Effector CD8-positive, alpha-beta T cell (primary cell): ENCODE data around the gene KRTAP5-2.

Source experiments
- DNase-seq: peaks from one replicate; lab custom pipeline; 2025; lab: John Stamatoyannopoulos, UW

The KRTAP5-2 gene

GRCh38 chr11:1556278-1556902 is 41.7 kb downstream of the KRTAP5-2 start:
- no peak for DNase-seq

GRCh38 chr11:1555713-1556153 is 42.4 kb downstream of the KRTAP5-2 start:
- no peak for DNase-seq

DNA sequence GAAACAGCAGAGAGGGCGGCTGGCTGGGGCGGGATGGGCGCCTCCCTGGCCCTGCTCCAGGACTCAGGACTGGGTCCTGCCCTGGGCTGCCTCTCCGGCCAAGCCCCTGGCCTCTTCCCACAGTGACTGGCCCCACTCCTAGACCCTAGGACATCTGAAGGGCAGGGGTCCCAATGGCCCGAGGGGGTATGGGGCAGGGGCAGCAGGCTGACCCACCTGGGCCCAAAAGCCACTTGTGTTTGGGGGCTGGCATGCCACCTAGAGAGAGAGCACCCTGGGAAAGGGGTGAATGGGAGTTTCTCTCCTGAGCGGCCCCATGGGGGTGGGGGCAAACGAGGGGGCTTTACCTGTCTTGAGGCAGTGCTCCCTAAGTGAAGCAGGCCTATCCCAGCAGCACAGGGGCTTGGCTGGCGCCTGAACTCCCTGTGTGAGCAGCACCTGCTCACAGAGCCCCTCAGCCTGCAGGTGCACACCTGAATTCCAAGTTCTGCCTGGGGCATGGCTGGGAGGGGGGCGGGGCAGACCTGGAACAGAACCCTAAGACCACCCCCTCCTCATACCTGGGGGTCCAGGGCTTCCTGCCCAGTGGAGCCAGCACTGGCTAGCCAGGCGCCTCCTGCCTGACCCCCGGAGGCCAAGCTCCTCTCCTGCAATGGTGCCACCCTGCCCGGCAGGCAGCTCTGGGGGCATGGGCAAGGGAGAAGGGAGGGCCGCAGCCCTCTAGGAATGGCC is 42.9 kb downstream of the KRTAP5-2 start:
- DNase-seq: no peak

DNA sequence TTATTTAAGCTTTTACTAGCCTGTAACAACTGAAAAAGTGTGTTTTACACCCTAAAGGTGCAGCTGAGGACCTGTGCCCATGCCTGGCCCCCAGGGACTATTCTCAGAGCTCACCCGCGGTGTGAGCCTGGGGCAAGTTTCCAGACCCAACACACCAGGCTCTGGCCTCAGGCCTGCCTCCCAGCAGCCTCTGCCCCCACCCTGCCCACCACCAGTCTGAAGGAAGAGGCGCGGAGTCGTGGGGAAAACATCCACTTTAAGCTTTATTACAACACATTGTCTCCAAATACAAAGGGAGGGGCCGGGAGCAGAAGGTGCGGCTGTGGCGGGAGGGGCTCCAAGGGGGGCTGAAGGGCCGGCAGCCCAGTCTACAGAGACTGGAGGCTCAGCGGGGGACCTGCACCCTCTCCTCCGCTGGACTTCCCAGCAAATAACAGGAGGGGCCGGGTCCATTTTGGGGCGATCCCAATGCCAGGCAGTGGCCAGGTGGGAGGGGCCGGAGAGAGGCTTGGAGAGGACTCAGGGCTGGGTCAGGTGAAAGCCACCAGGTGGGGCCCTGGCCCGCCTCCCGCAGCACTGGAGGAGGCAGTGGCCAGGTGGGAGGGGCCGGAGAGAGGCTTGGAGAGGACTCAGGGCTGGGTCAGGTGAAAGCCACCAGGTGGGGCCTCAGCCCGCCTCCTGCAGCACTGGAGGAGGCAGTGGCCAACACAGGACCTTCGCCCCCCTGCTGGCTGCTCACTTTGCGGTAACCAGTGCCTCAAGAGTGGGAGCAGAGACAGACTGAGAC is 44.1 kb downstream of the KRTAP5-2 start:
- no peak for DNase-seq

GRCh38 chr11:1549338-1550330 is 48.5 kb downstream of the KRTAP5-2 start:
- no peak for DNase-seq

DNA sequence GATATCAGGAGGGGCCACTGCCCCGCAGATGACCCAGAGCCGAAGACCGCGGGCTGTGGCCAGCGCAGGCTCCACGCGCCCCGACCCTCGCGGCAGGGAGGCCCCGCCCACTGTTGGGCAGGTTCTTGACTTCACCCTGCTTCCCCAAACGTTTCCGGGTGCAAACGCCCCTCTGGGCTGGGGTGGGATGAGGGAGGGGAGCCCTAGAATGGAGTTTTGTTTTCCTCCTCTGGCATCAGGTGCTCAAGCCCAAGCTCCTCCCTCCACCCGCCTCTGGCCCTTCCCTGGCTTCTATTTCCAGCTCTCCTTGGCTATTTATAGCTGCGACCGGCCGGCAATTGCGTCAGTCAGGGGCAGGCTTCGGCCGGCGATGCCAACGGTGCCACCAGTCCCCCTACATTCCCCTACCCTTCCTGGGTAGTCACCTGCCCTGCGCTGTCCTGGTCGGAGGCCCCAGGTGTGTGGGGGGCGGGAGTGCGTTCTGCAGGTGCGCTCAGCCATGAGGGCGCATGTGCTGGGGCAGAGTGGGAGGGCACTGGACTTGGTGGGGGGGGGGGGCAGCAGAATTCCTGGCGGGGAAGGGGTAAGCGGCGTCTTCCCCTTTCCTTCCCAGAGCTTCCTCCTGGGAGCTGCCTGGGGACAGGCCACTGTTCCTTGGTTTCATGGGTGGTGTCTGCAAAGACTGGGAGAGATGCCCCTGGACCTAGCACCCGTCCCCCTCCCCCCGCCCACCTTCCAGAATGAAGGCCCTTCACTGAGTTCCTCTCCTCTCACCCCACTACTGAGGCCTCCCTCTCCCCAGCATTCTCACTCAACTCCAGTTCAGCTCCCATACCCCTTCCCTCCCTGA is 49.6 kb downstream of the KRTAP5-2 start:
- no peak for DNase-seq

DNA sequence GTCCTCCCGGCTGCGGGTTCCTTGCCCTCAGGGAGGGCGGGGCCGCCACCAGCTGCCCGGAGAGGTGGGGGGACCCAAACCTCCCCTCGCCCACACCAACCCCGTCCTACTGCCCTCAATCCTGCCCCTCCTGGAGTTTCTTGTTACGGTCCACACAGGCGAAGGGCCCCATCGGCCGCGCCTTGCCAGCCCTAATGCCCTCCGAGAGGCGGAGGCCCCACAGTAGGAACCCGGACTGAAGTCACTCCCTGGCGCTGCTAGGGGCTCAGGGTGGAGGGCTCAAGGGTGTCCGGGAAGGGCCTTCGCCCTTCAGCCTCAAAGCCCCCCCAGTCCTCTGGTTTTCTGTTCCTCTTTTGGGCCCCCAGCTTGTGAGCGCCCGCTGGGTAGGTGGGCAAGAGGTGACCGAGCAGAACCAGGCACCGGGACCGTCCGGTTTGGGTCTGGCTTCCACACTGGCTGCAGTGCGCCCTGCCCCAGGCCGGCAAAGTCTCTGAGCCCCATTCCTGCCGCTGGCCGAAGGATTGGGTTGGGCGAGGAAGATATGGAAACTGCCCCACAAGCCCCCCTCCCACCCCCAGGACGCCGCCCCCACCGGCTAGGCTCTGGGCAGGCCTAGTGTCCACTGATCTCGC is 50.5 kb downstream of the KRTAP5-2 start:
- DNase-seq: no peak
